ENCODE data around the gene ZDBF2. TPM values are rescaled to one million over a fixed set of nuclear protein-coding genes. Genes with fewer than 3 reads are reported as not detected.
"Not testable (repeated sequence)": the region's sequence is repeated elsewhere in the genome, so short reads cannot be mapped to it uniquely, and the experiment has no call there.

ZDBF2 gene
- total RNA-seq, 1 donor from 2014 or later, result 7.4 TPM

DNA sequence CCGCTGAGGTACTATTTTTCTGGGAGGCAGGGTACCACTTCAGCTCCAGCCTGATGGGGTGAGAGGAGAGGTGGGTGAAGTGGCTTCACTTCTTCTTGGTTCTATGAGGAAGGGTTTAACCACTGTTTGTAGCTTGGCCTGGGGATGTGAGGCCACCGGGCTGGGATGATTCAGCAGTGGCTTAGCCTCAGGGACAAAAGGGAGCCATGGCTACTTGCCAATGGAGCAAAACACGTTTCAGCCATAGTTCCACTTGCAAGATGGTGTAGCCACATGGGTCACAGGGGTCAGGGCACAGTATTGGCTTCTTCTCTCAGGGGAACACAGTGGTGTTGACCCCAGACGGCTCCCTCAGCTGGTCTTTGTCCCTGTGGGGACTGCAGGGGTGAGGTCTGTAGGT lies 14.9 kb downstream of the ZDBF2 start:
- H3K4me3 ChIP-seq (ENCODE audit: low read depth, low read length), result no peak overlapping the region
- DNase-seq (ENCODE audit: low read depth) (no peak), FAIRE-seq (no peak)
- H3K36me3 ChIP-seq (ENCODE audit: control insufficient read depth, insufficient read depth, low read length), result peaks cover 1% of the 10 kb centered on the region
- TF ChIP-seq, protein P1, sequence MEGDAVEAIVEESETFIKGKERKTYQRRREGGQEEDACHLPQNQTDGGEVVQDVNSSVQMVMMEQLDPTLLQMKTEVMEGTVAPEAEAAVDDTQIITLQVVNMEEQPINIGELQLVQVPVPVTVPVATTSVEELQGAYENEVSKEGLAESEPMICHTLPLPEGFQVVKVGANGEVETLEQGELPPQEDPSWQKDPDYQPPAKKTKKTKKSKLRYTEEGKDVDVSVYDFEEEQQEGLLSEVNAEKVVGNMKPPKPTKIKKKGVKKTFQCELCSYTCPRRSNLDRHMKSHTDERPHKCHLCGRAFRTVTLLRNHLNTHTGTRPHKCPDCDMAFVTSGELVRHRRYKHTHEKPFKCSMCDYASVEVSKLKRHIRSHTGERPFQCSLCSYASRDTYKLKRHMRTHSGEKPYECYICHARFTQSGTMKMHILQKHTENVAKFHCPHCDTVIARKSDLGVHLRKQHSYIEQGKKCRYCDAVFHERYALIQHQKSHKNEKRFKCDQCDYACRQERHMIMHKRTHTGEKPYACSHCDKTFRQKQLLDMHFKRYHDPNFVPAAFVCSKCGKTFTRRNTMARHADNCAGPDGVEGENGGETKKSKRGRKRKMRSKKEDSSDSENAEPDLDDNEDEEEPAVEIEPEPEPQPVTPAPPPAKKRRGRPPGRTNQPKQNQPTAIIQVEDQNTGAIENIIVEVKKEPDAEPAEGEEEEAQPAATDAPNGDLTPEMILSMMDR (IDR thresholded peaks at IDR 0.05; ENCODE audit: insufficient read depth, low read length, severe bottlenecking), result no peak
- H3K27me3 ChIP-seq (ENCODE audit: control insufficient read depth, insufficient read depth, low read length), result no peaks in the 10 kb centered on the region

DNA sequence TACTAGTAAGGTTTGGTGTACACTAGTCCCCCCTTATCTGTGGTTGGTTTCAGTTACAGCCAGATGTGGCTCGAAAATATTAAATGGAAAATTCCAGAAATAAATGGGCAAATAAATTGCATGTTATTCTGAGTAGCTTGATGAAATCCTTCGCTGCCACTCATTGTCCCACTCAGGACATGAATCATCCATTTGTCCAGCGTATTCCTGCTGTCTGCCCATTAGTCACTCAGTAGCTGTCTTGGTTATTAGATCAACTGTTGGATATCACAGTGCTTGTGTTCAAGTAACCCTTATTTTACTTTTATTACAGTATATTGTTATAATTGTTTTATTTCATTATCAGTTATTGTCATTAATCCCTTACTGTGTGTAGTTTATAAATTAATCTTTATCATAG lies 21.7 kb downstream of the ZDBF2 start:
- Histone ChIP-seq H3K4me3 (ENCODE audit: low read depth, low read length) (no peak overlapping the region), H3K27me3 (ENCODE audit: control insufficient read depth, insufficient read depth, low read length) (no peaks in the 10 kb centered on the region), H3K36me3 (ENCODE audit: control insufficient read depth, insufficient read depth, low read length) (no peaks in the 10 kb centered on the region)
- TF ChIP-seq, protein P1 (IDR thresholded peaks at IDR 0.05; ENCODE audit: insufficient read depth, low read length, severe bottlenecking), result no peak
- FAIRE-seq, result no peak
- peak; percentile 81 for DNase-seq (ENCODE audit: low read depth)

DNA sequence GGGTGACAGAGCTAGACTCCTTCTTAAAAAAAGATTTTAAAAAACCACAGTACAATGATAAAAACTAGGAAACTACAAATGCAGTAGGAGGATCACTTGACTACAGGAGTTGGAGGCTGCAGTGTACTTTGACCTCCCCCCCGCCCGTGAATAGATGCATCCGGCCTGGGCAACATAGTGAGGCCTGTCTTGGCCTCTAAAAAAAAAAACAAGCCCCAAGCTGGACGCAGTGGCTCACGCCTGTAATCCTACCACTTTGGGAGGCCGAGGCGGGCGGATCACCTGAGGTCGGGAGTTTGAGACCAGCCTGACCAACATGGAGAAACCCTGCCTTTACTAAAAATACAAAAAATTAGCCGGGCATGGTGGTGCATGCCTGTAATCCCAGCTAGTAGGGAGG lies 25.1 kb downstream of the ZDBF2 start:
- not testable (repeated sequence) for DNase-seq (ENCODE audit: low read depth); H3K36me3 ChIP-seq (ENCODE audit: control insufficient read depth, insufficient read depth, low read length); H3K4me3 ChIP-seq (ENCODE audit: low read depth, low read length); FAIRE-seq; H3K27me3 ChIP-seq (ENCODE audit: control insufficient read depth, insufficient read depth, low read length)

DNA sequence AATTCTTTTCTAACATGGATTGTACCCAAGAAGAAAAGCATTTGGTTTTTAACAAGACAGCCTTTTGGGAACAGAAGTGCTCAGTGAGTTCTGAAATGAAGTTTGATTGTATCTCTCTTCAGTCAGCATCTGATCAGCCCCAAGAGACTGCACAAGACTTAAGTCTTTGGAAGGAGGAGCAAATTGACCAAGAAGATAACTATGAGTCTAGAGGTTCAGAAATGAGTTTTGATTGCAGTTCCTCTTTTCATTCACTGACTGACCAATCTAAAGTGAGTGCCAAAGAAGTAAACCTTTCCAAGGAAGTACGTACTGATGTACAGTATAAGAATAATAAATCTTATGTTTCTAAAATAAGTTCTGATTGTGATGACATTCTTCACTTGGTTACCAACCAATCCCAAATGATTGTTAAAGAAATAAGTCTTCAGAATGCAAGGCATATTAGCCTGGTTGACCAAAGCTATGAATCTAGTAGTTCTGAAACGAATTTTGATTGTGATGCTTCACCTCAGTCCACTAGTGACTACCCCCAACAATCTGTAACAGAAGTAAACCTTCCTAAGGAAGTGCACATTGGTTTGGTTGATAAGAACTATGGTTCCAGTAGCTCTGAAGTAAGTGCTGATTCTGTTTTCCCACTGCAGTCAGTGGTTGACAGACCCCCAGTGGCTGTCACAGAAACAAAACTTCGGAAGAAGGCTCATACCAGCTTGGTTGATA lies 31.2 kb downstream of the ZDBF2 start:
- TF ChIP-seq, protein P1 (IDR thresholded peaks at IDR 0.05; ENCODE audit: insufficient read depth, low read length, severe bottlenecking), result no peak
- Histone ChIP-seq H3K4me3 (ENCODE audit: low read depth, low read length) (no peak overlapping the region), H3K27me3 (ENCODE audit: control insufficient read depth, insufficient read depth, low read length) (no peaks in the 10 kb centered on the region), H3K36me3 (ENCODE audit: control insufficient read depth, insufficient read depth, low read length) (no peaks in the 10 kb centered on the region)
- FAIRE-seq (no peak), DNase-seq (ENCODE audit: low read depth) (no peak)

DNA sequence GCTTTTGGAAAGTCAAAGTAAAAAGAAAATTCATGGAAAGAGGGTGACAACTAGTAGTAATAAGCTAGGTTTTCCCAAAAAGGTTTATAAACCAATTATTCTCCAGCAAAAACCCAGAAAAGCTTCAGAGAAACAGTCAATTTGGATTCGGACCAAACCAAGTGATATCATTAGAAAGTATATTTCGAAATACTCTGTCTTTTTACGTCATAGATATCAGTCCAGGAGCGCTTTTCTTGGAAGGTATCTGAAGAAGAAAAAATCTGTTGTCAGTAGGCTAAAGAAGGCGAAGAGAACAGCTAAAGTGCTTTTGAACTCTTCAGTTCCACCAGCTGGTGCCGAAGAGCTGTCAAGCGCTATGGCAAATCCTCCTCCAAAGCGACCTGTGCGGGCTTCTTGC lies 36.6 kb downstream of the ZDBF2 start:
- no peaks in the 10 kb centered on the region for H3K27me3 ChIP-seq (ENCODE audit: control insufficient read depth, insufficient read depth, low read length)

DNA sequence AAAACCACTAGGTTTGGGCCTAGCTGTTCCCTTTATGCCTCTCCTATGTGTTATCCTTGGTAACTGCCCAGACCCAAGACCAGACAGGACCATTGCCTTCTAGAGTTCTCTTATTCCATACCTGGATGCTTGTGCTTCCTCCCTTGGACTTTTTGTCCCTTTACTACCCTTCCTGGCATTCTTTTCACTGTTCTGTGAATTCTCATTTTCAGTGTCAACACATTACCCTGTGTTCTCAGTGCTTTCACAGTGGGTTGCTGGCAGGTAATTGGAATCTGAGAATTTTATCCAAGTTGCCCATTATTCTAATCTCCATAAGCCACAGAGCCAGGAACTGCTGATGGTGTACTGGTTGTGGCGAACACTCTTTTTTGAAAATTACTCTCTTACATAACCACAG lies 41.7 kb downstream of the ZDBF2 start:
- Histone ChIP-seq H3K4me3 (ENCODE audit: low read depth, low read length) (no peak overlapping the region), H3K27me3 (ENCODE audit: control insufficient read depth, insufficient read depth, low read length) (no peaks in the 10 kb centered on the region), H3K36me3 (ENCODE audit: control insufficient read depth, insufficient read depth, low read length) (no peaks in the 10 kb centered on the region)
- no peak for FAIRE-seq
- DNase-seq (ENCODE audit: low read depth), result no peak
- TF ChIP-seq, protein P1 (IDR thresholded peaks at IDR 0.05; ENCODE audit: insufficient read depth, low read length, severe bottlenecking), result no peak

More for the DNA sequence above, 36.6 kb downstream of the ZDBF2 start:
- no peak for FAIRE-seq
- no peaks in the 10 kb centered on the region for H3K36me3 ChIP-seq (ENCODE audit: control insufficient read depth, insufficient read depth, low read length)
- H3K4me3 ChIP-seq (ENCODE audit: low read depth, low read length), result no peak overlapping the region
- DNase-seq (ENCODE audit: low read depth), result no peak
- TF ChIP-seq, protein P1 (IDR thresholded peaks at IDR 0.05; ENCODE audit: insufficient read depth, low read length, severe bottlenecking), result no peak
